Activated CD8-positive, alpha-beta memory T cell treated with anti-CD3 and anti-CD28 coated beads for 4 hours (primary cell): Measurements from ENCODE around the gene LITAF.

Source experiments
- DNase-seq, 2 donors: peaks; one replicate each; pipeline ENCODE4 v3.0.0-alpha.2; 2020; ENCODE audit warnings: low read depth in 2 of 2

LITAF gene

GRCh38 chr16:11550791-11551498, 35.8 kb downstream of the LITAF start:
- no peak for DNase-seq

GRCh38 chr16:11547118-11547916, 39.4 kb downstream of the LITAF start:
- DNase-seq = no peak

GRCh38 chr16:11546608-11547061, 40.1 kb downstream of the LITAF start:
- DNase-seq = no peak

DNA sequence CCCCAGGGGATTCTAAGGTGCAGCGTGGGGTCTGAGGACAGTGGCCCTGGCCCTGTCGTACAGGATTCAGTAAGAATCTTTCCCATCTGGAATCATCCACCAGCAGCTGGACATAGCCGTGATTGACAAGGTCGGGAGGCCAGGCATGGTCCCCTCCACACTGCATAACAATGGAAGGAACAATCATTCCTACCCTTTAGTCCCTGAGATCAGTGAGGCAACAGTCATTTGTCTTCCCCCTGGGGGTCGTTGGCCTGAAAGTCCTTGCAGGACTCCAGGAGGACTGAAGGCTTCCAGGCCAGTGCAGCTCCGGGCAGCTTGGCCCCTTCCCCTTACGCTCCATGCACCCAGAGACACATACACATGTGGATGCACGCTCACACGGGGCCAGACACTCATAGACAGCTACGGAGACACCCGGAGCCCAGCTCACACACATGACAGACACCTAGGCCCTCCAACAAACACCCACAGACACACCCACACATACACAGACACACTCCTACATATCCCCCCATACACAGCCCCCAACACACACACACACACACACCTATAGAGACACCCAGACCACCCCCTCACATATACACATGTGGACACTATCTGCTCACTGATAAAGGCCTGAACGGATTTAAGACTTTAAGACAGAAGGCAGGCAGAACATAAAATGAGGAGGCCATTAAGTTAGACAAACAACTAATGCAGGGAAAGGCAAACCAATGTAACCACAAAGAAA, 42.9 kb downstream of the LITAF start:
- DNase-seq = no peak

- no peak for DNase-seq
These were observed 44.5 kb downstream of the LITAF start for GRCh38 chr16:11542069-11542744.

DNA sequence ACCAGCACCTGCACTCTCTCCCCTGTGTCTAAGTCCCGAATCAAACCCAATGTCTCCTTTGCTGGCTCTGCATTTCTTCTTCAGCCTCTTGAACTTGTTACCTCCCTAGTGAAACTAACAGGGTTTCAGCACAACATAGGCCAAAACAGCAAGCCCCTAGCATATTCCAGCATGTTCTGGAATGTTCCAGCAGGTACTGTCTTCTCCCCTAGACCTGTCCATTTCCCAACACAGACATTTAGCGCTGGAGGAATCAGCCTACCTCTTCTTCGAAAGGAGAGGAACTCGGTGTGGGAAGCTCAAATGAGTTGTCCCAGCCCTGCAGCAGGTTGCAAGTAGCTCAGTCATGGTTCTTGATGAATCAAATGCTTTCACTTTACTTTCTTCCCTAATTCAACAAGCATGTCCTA, 47.1 kb downstream of the LITAF start:
- no peak for DNase-seq

DNA sequence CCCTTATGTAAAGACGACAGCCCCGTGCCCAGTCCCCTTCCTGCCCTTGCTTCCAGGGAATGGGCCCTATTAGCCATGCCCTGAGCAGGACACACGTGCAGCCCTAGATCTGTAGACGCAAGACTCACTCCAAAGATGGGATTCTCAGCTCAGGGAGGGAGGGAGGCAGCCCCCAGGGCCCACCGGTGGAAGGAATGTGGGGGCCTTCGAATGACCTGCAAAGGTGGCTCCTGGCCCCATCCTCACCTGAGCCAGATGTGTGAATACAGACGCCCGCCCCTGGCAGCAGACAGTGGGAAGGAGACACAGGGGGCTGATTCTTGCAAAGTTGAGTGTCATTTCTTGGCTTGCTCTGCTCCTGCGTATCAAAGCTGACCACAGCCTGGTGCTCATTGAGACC, 47.8 kb downstream of the LITAF start:
- DNase-seq = no peak

GRCh38 chr16:11536104-11536866, 50.4 kb downstream of the LITAF start:
- no peak for DNase-seq

DNA sequence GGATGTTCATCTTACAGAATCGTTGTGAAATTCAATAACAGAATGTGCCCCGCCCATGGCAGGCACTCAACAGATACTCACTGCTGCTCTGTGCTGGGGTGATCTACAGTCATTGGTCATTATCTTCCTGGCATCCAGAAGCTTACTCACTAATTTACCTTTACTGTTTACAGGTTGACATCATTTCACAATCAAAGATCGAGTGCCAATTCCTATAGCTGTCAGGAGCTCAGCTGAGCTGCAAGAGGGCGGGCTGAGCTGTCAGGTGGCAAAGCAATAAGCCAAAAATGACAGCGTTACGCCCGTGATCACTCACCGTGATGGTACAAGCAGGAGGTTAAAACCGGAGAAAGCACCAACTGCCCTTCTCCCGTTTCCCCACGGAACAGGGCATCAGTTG, 51.2 kb downstream of the LITAF start:
- DNase-seq = no peak

DNA sequence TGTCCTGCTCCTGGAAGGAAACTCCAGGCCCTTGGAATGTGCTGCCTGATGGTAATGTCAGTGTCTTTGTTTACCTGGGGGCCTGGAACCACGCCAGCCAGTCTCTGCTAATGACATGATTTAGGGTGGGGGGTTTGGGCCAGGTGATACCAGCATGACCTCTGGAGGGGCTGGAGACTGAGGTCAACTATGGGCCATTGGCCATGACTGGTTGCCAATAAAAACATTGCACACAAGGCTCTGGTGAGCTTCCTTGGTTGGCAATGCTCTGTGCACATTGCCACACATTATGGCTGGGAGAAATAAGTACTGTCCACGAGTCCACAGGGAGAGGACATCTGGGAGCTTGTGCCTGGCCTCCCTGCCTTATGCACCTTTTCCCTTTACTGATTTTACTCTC, 52.5 kb downstream of the LITAF start:
- no peak for DNase-seq

- DNase-seq = no peak
These were observed 53.1 kb downstream of the LITAF start for GRCh38 chr16:11533588-11533987.

- no peak for DNase-seq
These were observed 56.4 kb downstream of the LITAF start for GRCh38 chr16:11530171-11530940.

GRCh38 chr16:11529285-11529684, 57.4 kb downstream of the LITAF start:
- no peak for DNase-seq

GRCh38 chr16:11528053-11528452, 58.7 kb downstream of the LITAF start:
- DNase-seq = no peak

- no peak for DNase-seq
These were observed 59.9 kb downstream of the LITAF start for GRCh38 chr16:11526655-11527350.

GRCh38 chr16:11524098-11524760, 62.5 kb downstream of the LITAF start:
- no peak for DNase-seq

DNA sequence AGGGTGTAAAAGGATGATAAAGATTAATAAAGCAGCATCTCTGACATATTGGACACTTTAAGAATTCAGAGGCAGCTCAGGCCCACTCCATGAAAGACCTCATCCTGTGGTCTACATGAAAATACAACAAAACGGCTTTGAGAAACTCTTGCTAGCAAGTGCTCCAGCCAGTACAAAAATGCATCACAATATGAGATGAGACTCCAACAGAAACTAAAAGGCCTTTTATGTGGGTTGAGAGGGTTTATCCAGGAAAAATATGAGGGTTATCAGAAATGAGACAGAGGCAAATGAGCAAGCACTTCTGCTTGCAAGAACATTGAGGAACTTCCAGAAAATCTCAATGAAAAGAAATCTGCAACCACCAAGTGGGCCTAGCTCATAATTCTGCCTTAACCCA, 65.7 kb downstream of the LITAF start:
- DNase-seq = no peak

- no peak for DNase-seq
These were observed 66.3 kb downstream of the LITAF start for GRCh38 chr16:11520442-11520841.

- DNase-seq = no peak
These were observed 68.8 kb downstream of the LITAF start for GRCh38 chr16:11517961-11518360.
